HG02973 (cell line): ENCODE measurements around the gene LEMD1.
"Not testable (repeated sequence)": the region's sequence is repeated elsewhere in the genome, so short reads cannot be mapped to it uniquely, and the experiment has no call there.

Source experiments
- ATAC-seq: cut with Tn5 transposase; IDR thresholded peaks from one replicate; pipeline ENCODE4 v1.9.1; 2021; ENCODE audit warnings: moderate library complexity; ENCODE audit not compliant: unreplicated experiment

Gene LEMD1

GRCh38 chr1:205382561-205382960, 39.3 kb downstream of the LEMD1 start:
- ATAC-seq, result no peak

- ATAC-seq, result no peak
Observed at GRCh38 chr1:205381305-205381704, 40.6 kb downstream of the LEMD1 start.

- ATAC-seq, result no peak
Observed at GRCh38 chr1:205380882-205381281, 41.0 kb downstream of the LEMD1 start.

- no peak for ATAC-seq
Observed at GRCh38 chr1:205379056-205379455, 42.8 kb downstream of the LEMD1 start.

GRCh38 chr1:205377355-205377754, 44.5 kb downstream of the LEMD1 start:
- no peak for ATAC-seq

GRCh38 chr1:205376739-205377138, 45.1 kb downstream of the LEMD1 start:
- no peak for ATAC-seq

- ATAC-seq, result no peak
Observed at GRCh38 chr1:205375835-205376545, 45.9 kb downstream of the LEMD1 start.

- no peak for ATAC-seq
Observed at GRCh38 chr1:205374210-205375078, 47.4 kb downstream of the LEMD1 start.

- no peak for ATAC-seq
Observed at GRCh38 chr1:205373798-205374175, 48.1 kb downstream of the LEMD1 start.

- ATAC-seq, result no peak
Observed at GRCh38 chr1:205373022-205373797, 48.6 kb downstream of the LEMD1 start.

GRCh38 chr1:205371871-205372660, 49.8 kb downstream of the LEMD1 start:
- no peak for ATAC-seq

- no peak for ATAC-seq
Observed at GRCh38 chr1:205370780-205371179, 51.1 kb downstream of the LEMD1 start.

GRCh38 chr1:205369701-205370123, 52.1 kb downstream of the LEMD1 start:
- ATAC-seq, result no peak

- no peak for ATAC-seq
Observed at GRCh38 chr1:205368478-205368877, 53.4 kb downstream of the LEMD1 start.

- ATAC-seq, result no peak
Observed at GRCh38 chr1:205365945-205366463, 55.9 kb downstream of the LEMD1 start.

GRCh38 chr1:205365086-205365485, 56.8 kb downstream of the LEMD1 start:
- ATAC-seq, result not testable (repeated sequence)

- no peak for ATAC-seq
Observed at GRCh38 chr1:205360891-205361290, 61.0 kb downstream of the LEMD1 start.

GRCh38 chr1:205359771-205360565, 61.9 kb downstream of the LEMD1 start:
- ATAC-seq, result no peak

GRCh38 chr1:205358579-205358978, 63.3 kb downstream of the LEMD1 start:
- ATAC-seq, result no peak

- ATAC-seq, result no peak
Observed at GRCh38 chr1:205357567-205357966, 64.3 kb downstream of the LEMD1 start.
